Rectal smooth muscle tissue (tissue), 1 donor: ENCODE results near the gene EIF2B5.

Experiments
- H3K27ac ChIP-seq: one replicate; pipeline ENCODE4 v1.7.0; 2013; ENCODE audit warnings: low read depth, low read length, inconsistent platforms
- H3K27me3 ChIP-seq: one replicate; pipeline ENCODE4 v1.7.0; 2013; ENCODE audit warnings: low read length; ENCODE audit not compliant: control insufficient read depth, insufficient read depth
- H3K36me3 ChIP-seq: one replicate; pipeline ENCODE4 v1.7.0; 2013; ENCODE audit warnings: low read length; ENCODE audit not compliant: control insufficient read depth, insufficient read depth
- H3K4me1 ChIP-seq: one replicate; pipeline ENCODE4 v1.7.0; 2013; ENCODE audit warnings: low read length; ENCODE audit not compliant: control insufficient read depth, insufficient read depth
- H3K4me3 ChIP-seq: one replicate; pipeline ENCODE4 v1.7.0; 2013; ENCODE audit warnings: low read length
- H3K9ac ChIP-seq: one replicate; pipeline ENCODE4 v1.7.0; 2013; ENCODE audit warnings: low read length

Gene EIF2B5

DNA sequence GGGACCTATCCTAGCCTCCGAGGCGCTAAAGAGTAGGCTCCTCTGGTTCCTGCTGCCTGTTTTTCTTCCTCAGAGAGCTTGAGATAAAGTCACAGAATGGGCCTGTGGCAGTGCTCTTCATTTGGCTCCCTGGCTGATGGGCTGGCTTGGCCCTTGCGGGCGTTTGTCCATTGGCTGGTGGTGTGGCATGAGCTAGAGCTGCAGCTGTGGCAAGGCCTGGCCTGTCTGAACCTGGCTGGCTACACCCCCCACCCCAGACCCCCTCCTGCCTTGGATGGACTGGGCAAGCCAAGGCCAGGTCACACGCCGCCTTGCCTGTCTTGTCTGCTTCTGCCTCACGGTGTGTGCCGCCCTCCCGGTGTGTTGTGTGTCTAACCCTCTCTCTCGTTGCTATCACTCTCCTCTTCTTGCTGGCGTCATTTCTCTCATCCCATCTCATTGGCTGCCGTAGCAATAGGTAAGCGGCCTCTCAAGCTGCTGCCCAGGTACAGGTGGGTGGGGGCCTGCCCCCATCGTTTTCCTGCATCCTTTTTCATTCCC, 42.7 kb downstream of the EIF2B5 start:
- Histone ChIP-seq H3K4me1 (peaks cover 22% of the 10 kb centered on the region), H3K9ac (no peak overlapping the region), H3K36me3 (peaks cover 57% of the 10 kb centered on the region), H3K27me3 (no peaks in the 10 kb centered on the region), H3K4me3 (no peak overlapping the region), H3K27ac (no peak overlapping the region)

GRCh38 chr3:184178521-184179138, 43.5 kb downstream of the EIF2B5 start:
- H3K27me3 ChIP-seq, result no peaks in the 10 kb centered on the region
- H3K36me3 ChIP-seq, result peaks cover 63% of the 10 kb centered on the region
- H3K4me3 ChIP-seq, result no peak overlapping the region
- H3K9ac ChIP-seq, result no peak overlapping the region
- H3K4me1 ChIP-seq, result peaks cover 21% of the 10 kb centered on the region
- H3K27ac ChIP-seq, result no peak overlapping the region

- H3K4me3 ChIP-seq, result no peak overlapping the region
- no peaks in the 10 kb centered on the region for H3K27me3 ChIP-seq
- no peak overlapping the region for H3K27ac ChIP-seq
- peaks cover 16% of the 10 kb centered on the region for H3K4me1 ChIP-seq
- H3K36me3 ChIP-seq, result peaks cover 67% of the 10 kb centered on the region
- H3K9ac ChIP-seq, result no peak overlapping the region
These were observed 45.0 kb downstream of the EIF2B5 start for GRCh38 chr3:184180165-184180564.

- H3K9ac ChIP-seq, result no peak overlapping the region
- H3K27ac ChIP-seq, result no peak overlapping the region
- peaks cover 67% of the 10 kb centered on the region for H3K36me3 ChIP-seq
- peaks cover 12% of the 10 kb centered on the region for H3K4me1 ChIP-seq
- H3K27me3 ChIP-seq, result no peaks in the 10 kb centered on the region
- H3K4me3 ChIP-seq, result no peak overlapping the region
These were observed 46.4 kb downstream of the EIF2B5 start for GRCh38 chr3:184181596-184181995.

DNA sequence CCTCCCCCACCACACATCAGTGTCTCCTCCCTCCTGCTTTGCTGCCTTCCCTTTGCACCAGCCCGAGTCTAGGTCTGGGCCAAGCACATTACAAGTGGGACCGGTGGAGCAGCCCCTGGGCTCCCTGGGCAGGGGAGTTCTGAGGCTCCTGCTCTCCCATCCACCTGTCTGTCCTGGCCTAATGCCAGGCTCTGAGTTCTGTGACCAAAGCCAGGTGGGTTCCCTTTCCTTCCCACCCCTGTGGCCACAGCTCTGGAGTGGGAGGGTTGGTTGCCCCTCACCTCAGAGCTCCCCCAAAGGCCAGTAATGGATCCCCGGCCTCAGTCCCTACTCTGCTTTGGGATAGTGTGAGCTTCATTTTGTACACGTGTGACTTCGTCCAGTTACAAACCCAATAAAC, 48.5 kb downstream of the EIF2B5 start:
- H3K4me3 ChIP-seq, result no peak overlapping the region
- peaks cover 59% of the 10 kb centered on the region for H3K36me3 ChIP-seq
- H3K27ac ChIP-seq, result no peak overlapping the region
- H3K9ac ChIP-seq, result no peak overlapping the region
- no peaks in the 10 kb centered on the region for H3K27me3 ChIP-seq
- H3K4me1 ChIP-seq, result peaks cover 17% of the 10 kb centered on the region

- Histone ChIP-seq H3K9ac (no peak overlapping the region), H3K36me3 (peaks cover 52% of the 10 kb centered on the region), H3K27me3 (no peaks in the 10 kb centered on the region), H3K27ac (peak overlapping the region; percentile 75), H3K4me1 (peaks cover 17% of the 10 kb centered on the region), H3K4me3 (no peak overlapping the region)
These were observed 49.5 kb downstream of the EIF2B5 start for GRCh38 chr3:184184546-184185230.

GRCh38 chr3:184185461-184186183, 50.5 kb downstream of the EIF2B5 start:
- H3K4me1 ChIP-seq, result peaks cover 17% of the 10 kb centered on the region
- peaks cover 48% of the 10 kb centered on the region for H3K36me3 ChIP-seq
- H3K9ac ChIP-seq, result peak overlapping the region; percentile 35
- peak overlapping the region; percentile 77 for H3K27ac ChIP-seq
- no peaks in the 10 kb centered on the region for H3K27me3 ChIP-seq
- peak overlapping the region; percentile 97 for H3K4me3 ChIP-seq

GRCh38 chr3:184186184-184186901, 51.2 kb downstream of the EIF2B5 start, which contains the start of gene ABCF3:
Gene ABCF3, plus strand, starts transcription at chr3:184186199. Its CDS starts 9 bp downstream, at chr3:184186208.
- Histone ChIP-seq H3K27me3 (no peaks in the 10 kb centered on the region), H3K9ac (peak within 1 kb of the TSS; percentile 94), H3K36me3 (peaks cover 46% of the 10 kb centered on the region), H3K27ac (peak within 1 kb of the TSS; percentile 77), H3K4me1 (peaks cover 17% of the 10 kb centered on the region), H3K4me3 (peak within 1 kb of the TSS; percentile 97)

DNA sequence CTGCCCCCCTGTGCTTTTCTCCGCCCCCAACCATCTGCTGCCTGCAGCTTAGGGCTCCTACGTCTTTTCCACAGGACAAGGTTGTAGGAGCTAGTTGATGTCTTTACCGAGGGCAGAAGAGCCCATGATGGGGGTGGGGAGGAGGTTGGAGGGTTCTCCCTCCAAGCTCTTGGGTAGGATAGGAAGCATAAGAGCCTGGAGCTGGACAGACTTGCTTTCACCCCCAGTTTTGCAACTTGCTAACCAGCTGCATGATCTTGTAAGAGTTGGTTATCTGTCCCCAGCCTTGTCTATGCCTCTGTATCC, 51.7 kb downstream of the EIF2B5 start:
- Histone ChIP-seq H3K27ac (no peak overlapping the region), H3K27me3 (no peaks in the 10 kb centered on the region), H3K4me3 (peak overlapping the region; percentile 97), H3K36me3 (peaks cover 44% of the 10 kb centered on the region), H3K9ac (peak overlapping the region; percentile 94), H3K4me1 (peaks cover 17% of the 10 kb centered on the region)

- Histone ChIP-seq H3K36me3 (peaks cover 44% of the 10 kb centered on the region), H3K9ac (no peak overlapping the region), H3K27me3 (no peaks in the 10 kb centered on the region), H3K27ac (no peak overlapping the region), H3K4me1 (peaks cover 17% of the 10 kb centered on the region), H3K4me3 (no peak overlapping the region)
These were observed 52.9 kb downstream of the EIF2B5 start for GRCh38 chr3:184188080-184188479.

GRCh38 chr3:184189421-184189820, 54.3 kb downstream of the EIF2B5 start:
- Histone ChIP-seq H3K9ac (no peak overlapping the region), H3K27ac (no peak overlapping the region)

DNA sequence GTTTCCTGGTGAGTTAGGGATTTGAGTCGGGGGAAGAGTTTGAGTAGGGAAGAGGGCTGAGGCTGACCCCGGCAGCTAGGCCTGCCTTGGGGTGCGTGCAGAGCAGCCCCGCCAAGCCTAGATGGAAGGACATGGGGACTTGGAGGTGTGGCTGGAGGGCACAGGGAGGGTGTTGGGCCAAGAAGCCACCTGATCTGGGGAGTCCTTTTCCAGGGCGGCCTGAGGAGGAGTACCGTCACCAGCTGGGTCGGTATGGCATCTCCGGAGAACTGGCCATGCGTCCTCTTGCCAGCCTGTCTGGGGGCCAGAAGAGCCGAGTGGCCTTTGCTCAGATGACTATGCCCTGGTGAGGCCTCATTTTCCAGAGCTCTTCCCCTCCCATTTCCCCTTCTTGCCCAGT, 57.7 kb downstream of the EIF2B5 start:
- Histone ChIP-seq H3K27ac (no peak overlapping the region), H3K4me3 (no peak overlapping the region), H3K9ac (no peak overlapping the region), H3K27me3 (no peaks in the 10 kb centered on the region), H3K36me3 (peaks cover 49% of the 10 kb centered on the region), H3K4me1 (no peaks in the 10 kb centered on the region)

More at GRCh38 chr3:184189421-184189820, 54.3 kb downstream of the EIF2B5 start:
- H3K27me3 ChIP-seq, result no peaks in the 10 kb centered on the region
- H3K36me3 ChIP-seq, result peaks cover 47% of the 10 kb centered on the region
- no peak overlapping the region for H3K4me3 ChIP-seq
- peaks cover 17% of the 10 kb centered on the region for H3K4me1 ChIP-seq
